ENCODE results near the gene MFNG. TPM values are rescaled to one million over a fixed set of nuclear protein-coding genes. Genes with fewer than 3 reads are reported as not detected.

MFNG gene
- total and polyA plus RNA-seq, 5 donors from 2014 or later, result 148 to 340 (median 326) TPM

DNA sequence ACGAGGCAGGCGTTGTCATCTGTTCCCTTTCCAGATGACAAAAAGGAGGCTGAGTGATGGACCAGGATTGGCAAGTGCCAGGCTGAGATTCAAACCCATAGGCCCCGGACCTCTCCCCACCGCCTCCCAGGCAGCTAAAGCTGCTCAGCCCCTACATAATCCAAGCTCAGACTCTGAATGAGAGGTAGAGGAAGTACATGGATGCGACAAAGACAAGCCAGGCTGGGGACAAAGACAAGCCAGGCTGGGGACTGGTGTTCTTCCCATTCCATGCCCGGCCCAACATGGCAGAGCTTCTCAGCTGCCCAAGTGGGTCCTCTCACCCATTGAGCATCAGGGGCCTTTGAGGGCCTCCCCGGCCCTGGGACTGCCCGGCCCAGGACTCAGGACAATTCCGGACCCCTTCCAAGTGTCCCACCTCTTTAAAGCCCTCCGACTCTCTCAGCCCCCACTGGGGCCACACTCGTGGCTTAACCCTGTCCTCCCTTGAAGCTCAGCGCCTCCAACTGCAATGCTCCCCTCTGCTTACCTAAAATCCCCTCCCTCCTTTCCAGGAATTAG, 4.8 kb downstream of the MFNG start:
- H3K4me1 ChIP-seq (ENCODE audit: control insufficient read depth, insufficient read depth, low read length, poor library complexity, severe bottlenecking), result peaks cover 51% of the 10 kb centered on the region
- ATAC-seq (ENCODE audit: low read depth in 2 of 2) (no peak), DNase-seq (no peak)
- H3K27ac Mint-ChIP-seq, result peak overlapping the region; percentile 90 to 97 (median 91)
- peaks cover 24% of the 10 kb centered on the region for H3K36me3 Mint-ChIP-seq
- H3K36me3 ChIP-seq (ENCODE audit: control insufficient read depth, insufficient read depth, low read length), result peaks cover 45% of the 10 kb centered on the region
- H3K4me3 Mint-ChIP-seq, result peak overlapping the region; percentile 42 to 99 (median 78)
- no peak overlapping the region for H3K4me3 ChIP-seq (ENCODE audit: low read depth, low read length)
- H3K4me1 Mint-ChIP-seq, result peaks cover 5 to 47% (median 21%) of the 10 kb centered on the region in 4 donors
- H3K9me3 ChIP-seq (ENCODE audit: control insufficient read depth in 2 of 2, low read length in 2 of 2), result no peaks in the 10 kb centered on the region
- H3K27me3 ChIP-seq (ENCODE audit: control insufficient read depth, insufficient read depth, low read length), result no peaks in the 10 kb centered on the region
- H3K27me3 Mint-ChIP-seq, result no peaks in the 10 kb centered on the region
- peaks cover 0 to 1% (median 0%) of the 10 kb centered on the region in 7 donors for H3K9me3 Mint-ChIP-seq
- peak overlapping the region; percentile 37 for H3K27ac ChIP-seq (ENCODE audit: insufficient read depth, low read length, poor library complexity, severe bottlenecking)

DNA sequence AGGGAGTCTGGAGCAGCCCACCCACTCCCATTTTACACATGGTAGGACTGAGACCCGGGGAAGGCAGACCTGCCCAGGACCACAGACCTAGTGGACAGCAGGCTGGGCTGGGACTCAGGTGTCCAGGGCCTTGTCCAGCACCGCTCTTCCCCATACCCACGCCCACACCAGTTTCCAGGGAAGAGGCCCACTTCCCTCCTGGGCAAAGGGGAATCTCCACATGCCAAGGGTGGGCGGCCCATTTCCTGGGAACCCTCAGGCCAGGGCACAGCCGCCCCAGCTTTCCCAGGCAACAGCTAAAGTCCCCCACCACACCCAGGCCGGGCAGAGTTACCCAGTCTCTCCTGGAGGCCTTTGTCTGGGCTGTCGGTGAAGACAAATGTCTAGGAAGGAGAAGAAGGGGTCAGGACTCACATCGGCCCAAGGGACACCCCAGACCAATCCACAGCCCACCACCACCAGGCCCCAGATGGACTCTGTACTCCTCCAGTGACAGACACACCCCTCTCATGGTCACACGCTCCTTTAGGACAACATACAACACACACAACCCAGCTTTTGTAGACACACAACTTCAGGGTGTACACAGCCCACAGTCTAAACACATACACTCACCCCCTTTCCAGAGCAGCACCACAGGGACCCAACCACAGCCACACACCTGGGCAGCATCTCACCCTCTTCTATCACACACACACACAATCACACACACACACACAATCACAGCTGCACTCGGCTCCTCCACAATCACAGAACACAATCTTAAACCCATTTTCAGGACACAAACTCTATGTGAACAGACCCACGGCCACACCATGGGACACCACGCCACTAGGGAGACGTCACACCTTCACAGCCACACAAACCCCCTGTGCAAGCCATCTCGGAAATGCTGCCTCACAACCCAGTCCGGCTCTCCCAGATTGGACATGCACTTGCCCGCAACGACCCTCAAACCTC, 5.5 kb downstream of the MFNG start:
- H3K27me3 ChIP-seq (ENCODE audit: control insufficient read depth, insufficient read depth, low read length), result no peaks in the 10 kb centered on the region
- Mint-ChIP-seq H3K9me3 (peaks cover 0 to 1% (median 0%) of the 10 kb centered on the region in 7 donors), H3K27me3 (no peaks in the 10 kb centered on the region), H3K27ac (peak overlapping the region in 2 of 3 donors; percentile 1 to 87), H3K4me1 (peaks cover 5 to 48% (median 21%) of the 10 kb centered on the region in 4 donors), H3K36me3 (peaks cover 24% of the 10 kb centered on the region), H3K4me3 (peak overlapping the region in 2 of 4 donors; percentile 2 to 99)
- ATAC-seq (ENCODE audit: low read depth in 2 of 2), result no peak
- no peak for DNase-seq
- H3K36me3 ChIP-seq (ENCODE audit: control insufficient read depth, insufficient read depth, low read length), result peaks cover 53% of the 10 kb centered on the region
- H3K4me3 ChIP-seq (ENCODE audit: low read depth, low read length), result no peak overlapping the region
- H3K4me1 ChIP-seq (ENCODE audit: control insufficient read depth, insufficient read depth, low read length, poor library complexity, severe bottlenecking), result peaks cover 46% of the 10 kb centered on the region
- no peak overlapping the region for H3K27ac ChIP-seq (ENCODE audit: insufficient read depth, low read length, poor library complexity, severe bottlenecking)
- no peaks in the 10 kb centered on the region for H3K9me3 ChIP-seq (ENCODE audit: control insufficient read depth in 2 of 2, low read length in 2 of 2)

DNA sequence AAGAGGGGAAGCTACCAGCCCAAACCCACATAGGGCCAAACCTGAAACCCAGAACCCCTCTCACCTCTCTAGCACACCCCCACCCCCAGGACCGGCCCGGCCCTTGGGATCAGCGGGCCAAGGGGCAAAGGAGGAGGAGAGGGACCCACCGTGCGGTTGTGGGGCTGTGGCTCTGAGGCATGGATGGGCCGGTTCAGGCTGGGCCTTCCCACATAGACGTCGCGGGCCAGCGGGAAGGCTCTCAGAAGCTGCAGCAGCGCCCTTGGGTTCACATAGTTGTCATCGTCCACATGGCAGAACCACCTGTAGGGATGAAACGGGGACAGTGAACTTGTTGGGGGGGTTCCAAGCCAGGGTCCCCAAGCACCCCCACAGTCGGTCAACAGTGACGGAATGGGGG, 7.0 kb downstream of the MFNG start:
- peaks cover 32% of the 10 kb centered on the region for H3K4me1 ChIP-seq (ENCODE audit: control insufficient read depth, insufficient read depth, low read length, poor library complexity, severe bottlenecking)
- no peak overlapping the region for H3K27ac Mint-ChIP-seq
- H3K27ac ChIP-seq (ENCODE audit: insufficient read depth, low read length, poor library complexity, severe bottlenecking), result no peak overlapping the region
- H3K4me3 Mint-ChIP-seq, result peak overlapping the region in 1 of 4 donors; percentile 22
- H3K9me3 Mint-ChIP-seq, result no peaks in the 10 kb centered on the region
- peaks cover 5 to 39% (median 22%) of the 10 kb centered on the region in 4 donors for H3K4me1 Mint-ChIP-seq
- no peak overlapping the region for H3K4me3 ChIP-seq (ENCODE audit: low read depth, low read length)
- ATAC-seq (ENCODE audit: low read depth in 2 of 2), result no peak
- no peaks in the 10 kb centered on the region for H3K27me3 Mint-ChIP-seq
- H3K9me3 ChIP-seq (ENCODE audit: control insufficient read depth in 2 of 2, low read length in 2 of 2), result no peaks in the 10 kb centered on the region
- no peaks in the 10 kb centered on the region for H3K27me3 ChIP-seq (ENCODE audit: control insufficient read depth, insufficient read depth, low read length)
- peaks cover 62% of the 10 kb centered on the region for H3K36me3 ChIP-seq (ENCODE audit: control insufficient read depth, insufficient read depth, low read length)
- DNase-seq, result no peak
- H3K36me3 Mint-ChIP-seq, result peaks cover 24% of the 10 kb centered on the region

DNA sequence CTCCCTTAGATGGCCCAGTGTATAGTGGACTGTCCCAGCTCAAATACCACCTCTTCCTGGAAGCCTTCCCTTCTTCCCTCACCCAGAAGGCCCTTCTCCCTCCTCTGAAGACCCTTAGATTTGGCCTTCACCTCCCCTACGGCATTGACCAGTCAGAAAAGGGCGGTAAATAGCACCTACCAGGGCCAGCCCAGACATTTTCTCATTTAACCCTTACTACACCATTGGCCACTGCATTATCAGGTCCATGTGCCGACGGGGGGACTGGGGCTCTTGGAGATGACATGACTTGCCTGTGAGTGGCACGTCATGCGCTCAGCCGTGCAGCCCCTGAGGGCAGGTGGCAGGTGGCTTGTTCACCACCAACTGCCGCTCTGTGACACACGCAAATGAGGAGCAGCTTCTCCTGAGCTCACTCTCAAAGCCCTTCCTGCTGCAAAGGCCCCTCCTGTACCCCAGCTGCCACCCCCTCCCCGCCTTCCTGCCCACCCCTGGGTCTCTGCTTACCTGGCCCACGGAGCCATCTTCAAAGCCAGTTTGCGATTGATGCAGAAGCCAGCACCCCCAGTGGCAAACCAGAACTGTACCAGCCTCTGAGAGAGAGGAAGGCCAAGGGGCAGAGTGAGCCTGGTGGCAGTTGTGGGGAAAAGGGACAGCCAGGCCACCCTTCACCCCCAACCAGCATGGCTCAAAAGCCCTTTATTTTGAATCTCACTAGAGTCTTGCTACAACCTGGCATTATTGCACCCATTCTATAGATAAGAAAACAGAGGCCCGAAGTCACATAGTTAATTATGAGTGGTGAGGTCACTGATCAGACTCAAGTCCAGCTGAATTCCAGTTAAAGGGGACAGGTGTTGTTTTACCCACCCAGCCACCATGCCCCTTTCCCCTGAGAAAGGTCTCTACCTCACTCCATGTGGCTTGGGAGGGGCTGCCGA, 9.5 kb downstream of the MFNG start:
- no peaks in the 10 kb centered on the region for H3K9me3 Mint-ChIP-seq
- Histone ChIP-seq H3K27me3 (ENCODE audit: control insufficient read depth, insufficient read depth, low read length) (no peaks in the 10 kb centered on the region), H3K4me1 (ENCODE audit: control insufficient read depth, insufficient read depth, low read length, poor library complexity, severe bottlenecking) (peaks cover 6% of the 10 kb centered on the region), H3K9me3 (ENCODE audit: control insufficient read depth in 2 of 2, low read length in 2 of 2) (no peaks in the 10 kb centered on the region), H3K4me3 (ENCODE audit: low read depth, low read length) (no peak overlapping the region), H3K27ac (ENCODE audit: insufficient read depth, low read length, poor library complexity, severe bottlenecking) (no peak overlapping the region), H3K36me3 (ENCODE audit: control insufficient read depth, insufficient read depth, low read length) (peaks cover 79% of the 10 kb centered on the region)
- ATAC-seq (ENCODE audit: low read depth in 2 of 2) (no peak), DNase-seq (no peak)
- H3K27me3 Mint-ChIP-seq, result no peaks in the 10 kb centered on the region
- peaks cover 18% of the 10 kb centered on the region for H3K36me3 Mint-ChIP-seq
- H3K4me1 Mint-ChIP-seq, result peaks cover 5 to 20% (median 13%) of the 10 kb centered on the region in 4 donors
- no peak overlapping the region for H3K4me3 Mint-ChIP-seq
- peak overlapping the region; percentile 15 to 73 (median 63) for H3K27ac Mint-ChIP-seq

DNA sequence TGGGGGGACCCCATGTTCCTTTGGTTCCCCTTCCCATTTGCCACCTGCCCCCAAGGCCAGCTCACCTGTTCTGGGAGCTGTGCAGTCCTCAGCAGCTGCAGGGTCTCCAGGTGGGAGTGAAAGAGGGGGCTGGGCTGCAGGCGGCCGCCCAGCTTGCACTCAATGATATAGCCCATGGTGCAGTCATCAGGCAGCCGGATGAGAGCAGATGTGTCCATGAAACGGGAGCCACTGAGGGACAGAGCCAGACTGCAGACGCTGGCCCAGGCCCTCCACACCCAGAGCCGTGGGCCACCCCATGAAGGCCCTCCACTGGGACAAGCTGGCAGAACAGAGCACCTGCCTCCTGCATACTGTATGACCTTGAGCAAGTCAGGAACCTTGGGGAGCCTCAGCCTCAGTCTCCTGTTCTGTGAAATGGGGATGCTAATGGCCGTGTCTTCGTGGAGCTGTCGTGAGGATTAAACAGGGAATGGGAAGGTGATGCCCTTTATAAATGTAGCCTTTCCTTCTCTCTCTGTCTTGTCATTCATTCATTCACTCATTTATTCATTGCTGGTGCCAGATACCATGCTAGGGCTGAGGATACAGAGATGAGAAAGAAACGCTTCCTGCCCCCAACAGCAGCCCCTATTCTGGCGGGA, 11.6 kb downstream of the MFNG start:
- Mint-ChIP-seq H3K4me3 (no peak overlapping the region), H3K36me3 (peaks cover 24% of the 10 kb centered on the region), H3K9me3 (no peaks in the 10 kb centered on the region), H3K4me1 (peaks cover 0 to 15% (median 12%) of the 10 kb centered on the region in 4 donors), H3K27me3 (no peaks in the 10 kb centered on the region), H3K27ac (peak overlapping the region in 2 of 3 donors; percentile 55 to 56)
- peaks cover 79% of the 10 kb centered on the region for H3K36me3 ChIP-seq (ENCODE audit: control insufficient read depth, insufficient read depth, low read length)
- no peaks in the 10 kb centered on the region for H3K27me3 ChIP-seq (ENCODE audit: control insufficient read depth, insufficient read depth, low read length)
- DNase-seq (no peak), ATAC-seq (ENCODE audit: low read depth in 2 of 2) (no peak)
- no peaks in the 10 kb centered on the region for H3K4me1 ChIP-seq (ENCODE audit: control insufficient read depth, insufficient read depth, low read length, poor library complexity, severe bottlenecking)
- H3K9me3 ChIP-seq (ENCODE audit: control insufficient read depth in 2 of 2, low read length in 2 of 2), result no peaks in the 10 kb centered on the region
- H3K4me3 ChIP-seq (ENCODE audit: low read depth, low read length), result no peak overlapping the region
- no peak overlapping the region for H3K27ac ChIP-seq (ENCODE audit: insufficient read depth, low read length, poor library complexity, severe bottlenecking)

DNA sequence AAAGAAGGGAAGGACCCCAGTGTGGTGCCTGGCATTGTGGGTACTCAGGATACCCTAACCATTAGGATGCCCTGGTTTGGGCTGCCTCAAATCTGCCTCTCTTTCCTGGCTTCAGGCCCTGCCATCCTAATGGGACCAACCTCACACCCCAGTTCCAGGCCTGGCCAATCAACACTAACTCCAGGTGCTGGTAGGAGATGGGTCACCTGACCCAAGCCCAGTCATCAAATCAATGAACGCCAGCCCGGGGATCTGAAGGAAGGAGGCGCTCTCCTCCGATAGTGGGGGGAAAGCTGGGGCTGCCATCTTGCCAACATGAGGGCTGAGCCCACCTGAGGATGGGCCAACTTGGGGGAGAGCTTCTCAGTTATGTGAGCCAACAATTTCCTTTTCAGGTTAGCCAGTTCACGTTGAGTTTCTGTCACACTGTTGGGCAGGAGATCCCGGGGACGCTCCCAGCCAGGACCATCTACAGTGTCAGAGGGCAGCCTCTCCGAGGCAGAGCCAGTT, 12.7 kb downstream of the MFNG start:
- H3K4me1 ChIP-seq (ENCODE audit: control insufficient read depth, insufficient read depth, low read length, poor library complexity, severe bottlenecking), result no peaks in the 10 kb centered on the region
- no peak for DNase-seq

More for the DNA sequence above, 12.7 kb downstream of the MFNG start:
- Mint-ChIP-seq H3K9me3 (no peaks in the 10 kb centered on the region), H3K4me3 (no peak overlapping the region), H3K27ac (no peak overlapping the region), H3K27me3 (no peaks in the 10 kb centered on the region), H3K4me1 (peaks cover 0 to 17% (median 13%) of the 10 kb centered on the region in 4 donors), H3K36me3 (peaks cover 31% of the 10 kb centered on the region)
- no peaks in the 10 kb centered on the region for H3K27me3 ChIP-seq (ENCODE audit: control insufficient read depth, insufficient read depth, low read length)
- H3K27ac ChIP-seq (ENCODE audit: insufficient read depth, low read length, poor library complexity, severe bottlenecking), result no peak overlapping the region
- H3K36me3 ChIP-seq (ENCODE audit: control insufficient read depth, insufficient read depth, low read length), result peaks cover 78% of the 10 kb centered on the region
- H3K4me3 ChIP-seq (ENCODE audit: low read depth, low read length), result no peak overlapping the region
- no peaks in the 10 kb centered on the region for H3K9me3 ChIP-seq (ENCODE audit: control insufficient read depth in 2 of 2, low read length in 2 of 2)
- no peak for ATAC-seq (ENCODE audit: low read depth in 2 of 2)
